Common myeloid progenitor, CD34-positive (primary cell): ENCODE data around the gene IL17RE.
"Not testable (repeated sequence)": the region's sequence is repeated elsewhere in the genome, so short reads cannot be mapped to it uniquely, and the experiment has no call there.

ENCODE experiments used
- CTCF ChIA-PET: fragments of 350-600 bp; sonication (Branson Sonifier 250); formaldehyde crosslinking; loops from one replicate; lab custom pipeline; 2021; ENCODE audit warnings: antibody characterized with exemption; lab: Charles Lee
- POLR2A ChIA-PET: fragments of 350-600 bp; sonication (Branson Sonifier 250); formaldehyde crosslinking; loops from one replicate; lab custom pipeline; 2021; ENCODE audit warnings: antibody characterized with exemption; lab: Charles Lee
- DNase-seq, 3 donors: peaks; one replicate each; pipeline versions ENCODE4 v3.0.0 to v3.0.0-alpha.2; 2013
- H3K27ac ChIP-seq, 2 experiments: 1 replicate in 1 of 2; 2 replicates in 1 of 2; pipeline ENCODE4 v1.7.0; 2013; ENCODE audit warnings: inconsistent platforms in 2 of 2, low read length in 2 of 2, mild to moderate bottlenecking in 2 of 2, low read depth in 1 of 2, moderate library complexity in 1 of 2; ENCODE audit not compliant: severe bottlenecking in 2 of 2, insufficient read depth in 1 of 2, poor library complexity in 1 of 2
- H3K27me3 ChIP-seq, 5 experiments: replicated peaks in 2 of 5; 1 replicate in 3 of 5; 2 replicates in 2 of 5; pipeline versions ENCODE4 v1.6.1 to v1.7.0; 2013; ENCODE audit warnings: low read length in 4 of 5, mild to moderate bottlenecking in 2 of 5, moderate library complexity in 2 of 5, inconsistent platforms in 1 of 5; ENCODE audit not compliant: insufficient read depth in 5 of 5, control insufficient read depth in 4 of 5
- H3K36me3 ChIP-seq, 4 experiments: 1 replicate in 2 of 4; 2 replicates in 2 of 4; pipeline versions ENCODE4 v1.6.1 to v1.7.0; 2013; ENCODE audit warnings: low read length in 3 of 4, control low read depth in 1 of 4, mild to moderate bottlenecking in 1 of 4; ENCODE audit not compliant: control insufficient read depth in 4 of 4, insufficient read depth in 4 of 4
- H3K4me1 ChIP-seq, 4 experiments: 1 replicate in 3 of 4; 2 replicates in 1 of 4; pipeline versions ENCODE4 v1.6.1 to v1.7.1; 2013; ENCODE audit warnings: low read length in 3 of 4, mild to moderate bottlenecking in 3 of 4, control low read depth in 1 of 4, inconsistent platforms in 1 of 4, moderate library complexity in 1 of 4; ENCODE audit not compliant: control insufficient read depth in 4 of 4, insufficient read depth in 4 of 4; ENCODE audit errors: control extremely low read depth in 1 of 4
- H3K4me3 ChIP-seq, 7 experiments: 1 replicate in 4 of 7; 2 replicates in 3 of 7; pipeline versions ENCODE4 v1.5.1 to v1.7.0; 2013; ENCODE audit warnings: mild to moderate bottlenecking in 7 of 7, low read length in 6 of 7, moderate library complexity in 6 of 7, inconsistent platforms in 2 of 7, low read depth in 2 of 7, control low read depth in 1 of 7; ENCODE audit not compliant: insufficient read depth in 4 of 7, control insufficient read depth in 1 of 7; ENCODE audit errors: extremely low read depth in 1 of 7
- H3K9me3 ChIP-seq, 5 experiments: 1 replicate in 4 of 5; 2 replicates in 1 of 5; pipeline versions ENCODE4 v1.6.1 to v1.7.1; 2013; ENCODE audit warnings: low read length in 4 of 5, mild to moderate bottlenecking in 2 of 5, inconsistent platforms in 1 of 5, low read depth in 1 of 5, moderate library complexity in 1 of 5; ENCODE audit not compliant: control insufficient read depth in 4 of 5, insufficient read depth in 2 of 5; ENCODE audit errors: control extremely low read depth in 1 of 5
- WGBS: methylation state at CpG from one replicate; pipeline ENCODE4 v1.1.5; 2013; ENCODE audit not compliant: insufficient coverage; 5-methylcytosine and 5-hydroxymethylcytosine counted together

The IL17RE gene

GRCh38 chr3:9888540-9888939 is 14.1 kb upstream of the IL17RE start:
- POLR2A ChIA-PET = interaction anchor here (0.6 kb wide), 1 partner anchor 45 kb away, joined by 3 read pairs; the partner anchor contains the start of gene CRELD1
- Histone ChIP-seq H3K27me3 (no peaks in the 10 kb centered on the region), H3K4me1 (peaks cover 7 to 24% (median 21%) of the 10 kb centered on the region in 4 experiments), H3K36me3 (peaks cover 4 to 13% (median 9%) of the 10 kb centered on the region in 4 experiments), H3K9me3 (no peaks in the 10 kb centered on the region), H3K4me3 (no peak overlapping the region), H3K27ac (no peak overlapping the region)
- DNase-seq = no peak
- CTCF ChIA-PET = interaction anchor here (0.9 to 1.2 kb wide), 2 partner anchors 14 to 26 kb away, joined by 3 to 4 read pairs; partner anchors contain the start of gene IL17RE
- WGBS = 100% methylated on average over 1 of the region's 3 CpGs

DNA sequence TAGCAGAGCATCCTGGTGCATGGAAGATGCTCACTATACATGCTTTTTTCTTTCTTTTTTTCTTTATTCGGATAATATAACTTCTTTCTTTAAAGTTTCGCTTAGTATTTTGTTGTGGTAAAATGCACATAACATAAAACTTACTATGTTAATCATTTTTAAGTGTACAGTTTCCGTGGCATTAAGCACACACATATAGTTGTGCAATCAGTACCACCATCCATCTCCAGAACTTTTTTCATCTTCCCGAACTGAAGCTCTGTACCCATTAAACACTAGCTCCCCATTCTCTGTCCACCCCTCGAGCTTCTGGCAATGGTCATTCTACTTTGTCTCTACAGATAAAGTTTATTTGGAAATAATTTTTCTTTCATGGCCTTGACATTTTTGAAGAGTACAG is 13.2 kb upstream of the IL17RE start:
- POLR2A ChIA-PET = interaction anchor here (0.8 kb wide), 1 partner anchor 22 kb away, joined by 3 read pairs; no protein-coding TSS in a partner anchor
- peaks cover 14 to 32% (median 26%) of the 10 kb centered on the region in 4 experiments for H3K4me1 ChIP-seq
- CTCF ChIA-PET = interaction anchor here (0.9 to 1.3 kb wide), 3 partner anchors 13 to 25 kb away, joined by 3 to 4 read pairs (median 3); partner anchors contain the start of gene IL17RE

DNA sequence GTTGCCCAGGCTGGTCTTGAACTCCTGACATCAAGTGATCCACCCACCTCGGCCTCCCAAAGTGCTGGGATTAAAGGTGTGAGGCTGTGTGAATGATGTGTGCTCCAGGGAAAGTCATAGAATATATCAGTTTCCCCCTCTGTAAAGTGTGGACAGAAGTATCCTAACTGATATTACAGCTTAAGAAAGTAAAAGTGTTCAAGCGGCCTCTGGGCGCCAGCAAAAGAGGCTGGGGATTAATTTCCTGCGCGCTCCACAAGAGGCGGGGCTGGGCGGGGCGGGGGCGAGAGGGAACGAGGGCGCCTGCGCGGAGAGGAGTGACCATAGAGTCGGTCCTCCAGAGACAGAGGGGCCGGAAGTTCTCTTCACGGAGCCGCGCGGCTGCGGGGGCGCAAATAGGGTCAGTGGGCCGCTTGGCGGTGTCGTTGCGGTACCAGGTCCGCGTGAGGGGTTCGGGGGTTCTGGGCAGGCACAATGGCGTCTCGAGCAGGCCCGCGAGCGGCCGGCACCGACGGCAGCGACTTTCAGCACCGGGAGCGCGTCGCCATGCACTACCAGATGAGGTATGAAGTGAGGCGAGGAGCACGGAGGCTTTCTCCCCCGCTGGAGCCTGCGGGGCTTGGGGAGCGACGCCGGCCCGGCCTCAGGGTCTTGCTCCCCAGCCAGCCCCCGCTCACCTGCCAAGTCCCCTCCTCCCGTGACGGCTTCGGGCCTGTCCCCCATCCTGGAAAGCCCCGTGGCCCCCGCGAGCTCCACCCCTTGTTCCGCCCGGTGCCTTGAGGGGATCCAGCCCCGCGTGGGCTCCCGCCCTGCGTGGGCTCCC is 12.2 kb upstream of the IL17RE start, which contains the start of gene JAGN1:
JAGN1 (plus strand) TSS at position 362 of the 823 bp plus-strand sequence; CDS start at position 475, 113 bp downstream.
- Histone ChIP-seq H3K27me3 (no peaks in the 10 kb centered on the region), H3K36me3 (peaks cover 4 to 20% (median 11%) of the 10 kb centered on the region in 4 experiments), H3K9me3 (no peaks in the 10 kb centered on the region), H3K27ac (peak within 1 kb of the TSS; percentile 97), H3K4me1 (peaks cover 17 to 38% (median 30%) of the 10 kb centered on the region in 4 experiments), H3K4me3 (peak within 1 kb of the TSS; percentile 69 to 99 (median 92))
- POLR2A ChIA-PET = interaction anchor here (0.7 to 1.6 kb wide), 4 partner anchors 12 to 136 kb away, joined by 4 to 8 read pairs (median 6); partner anchors contain the start of genes CRELD1 and FANCD2
- CTCF ChIA-PET = interaction anchor here (1.3 to 2.0 kb wide), 6 partner anchors 11 to 42 kb away, joined by 3 to 11 read pairs (median 7); partner anchors contain the start of genes CRELD1 and IL17RE
- WGBS = under 1% methylated on average over 54 of the region's 62 CpGs
- DNase-seq = peak; percentile 91 to 93 (median 93)

More for the DNA sequence above, 13.2 kb upstream of the IL17RE start:
- DNase-seq = no peak
- H3K27me3 ChIP-seq = no peaks in the 10 kb centered on the region
- 100% methylated on average over 2 of the region's 5 CpGs for WGBS
- H3K9me3 ChIP-seq = no peaks in the 10 kb centered on the region
- H3K36me3 ChIP-seq = peaks cover 4 to 17% (median 11%) of the 10 kb centered on the region in 4 experiments
- H3K27ac ChIP-seq = no peak overlapping the region
- H3K4me3 ChIP-seq = no peak overlapping the region

- H3K36me3 ChIP-seq = peaks cover 4 to 20% (median 11%) of the 10 kb centered on the region in 4 experiments
- WGBS = 0% methylated on average over 7 of the region's 12 CpGs
- H3K4me3 ChIP-seq = peak overlapping the region; percentile 69 to 99 (median 92)
- ChIA-PET POLR2A (interaction anchor here (0.7 to 1.6 kb wide), 4 partner anchors 11 to 135 kb away, joined by 4 to 8 read pairs (median 6); partner anchors contain the start of genes CRELD1 and FANCD2), CTCF (interaction anchor here (1.1 to 2.0 kb wide), 6 partner anchors 11 to 59 kb away, joined by 4 to 11 read pairs (median 7); partner anchors contain the start of genes CRELD1 and IL17RE)
- H3K27ac ChIP-seq = peak overlapping the region; percentile 97
- no peaks in the 10 kb centered on the region for H3K9me3 ChIP-seq
- DNase-seq = no peak
- peaks cover 17 to 41% (median 31%) of the 10 kb centered on the region in 4 experiments for H3K4me1 ChIP-seq
- H3K27me3 ChIP-seq = no peaks in the 10 kb centered on the region
These were observed 11.5 kb upstream of the IL17RE start for GRCh38 chr3:9891072-9891622.

GRCh38 chr3:9893739-9894138 is 8.9 kb upstream of the IL17RE start:
- no peak overlapping the region for H3K4me3 ChIP-seq
- H3K27me3 ChIP-seq = no peaks in the 10 kb centered on the region
- POLR2A ChIA-PET = interaction anchor here (0.8 kb wide), 1 partner anchor 39 kb away, joined by 3 read pairs; no protein-coding TSS in a partner anchor
- H3K36me3 ChIP-seq = peaks cover 4 to 20% (median 11%) of the 10 kb centered on the region in 4 experiments
- H3K27ac ChIP-seq = no peak overlapping the region
- WGBS = 33% methylated on average over 1 of the region's 1 CpG
- DNase-seq = no peak
- H3K9me3 ChIP-seq = no peaks in the 10 kb centered on the region
- H3K4me1 ChIP-seq = peaks cover 17 to 63% (median 48%) of the 10 kb centered on the region in 4 experiments
- CTCF ChIA-PET = interaction anchor here (0.9 to 2.6 kb wide), 11 partner anchors 10 to 39 kb away, joined by 3 to 12 read pairs (median 4); partner anchors contain the start of genes CRELD1 and IL17RE

GRCh38 chr3:9895715-9896114 is 6.9 kb upstream of the IL17RE start:
- Histone ChIP-seq H3K4me1 (peaks cover 17 to 76% (median 51%) of the 10 kb centered on the region in 4 experiments), H3K36me3 (peaks cover 4 to 20% (median 11%) of the 10 kb centered on the region in 4 experiments)
- H3K4me3 ChIP-seq, POLR2A ChIA-PET, DNase-seq, H3K9me3 ChIP-seq, H3K27ac ChIP-seq, H3K27me3 ChIP-seq: not testable (repeated sequence)
- CTCF ChIA-PET = interaction anchor here (1.0 to 1.6 kb wide), 2 partner anchors 35 kb away, joined by 3 to 5 read pairs; no protein-coding TSS in a partner anchor
- 97% methylated on average over 3 of the region's 3 CpGs for WGBS
